ENCODE measurements around the gene STMN3. TPM values are rescaled to one million over a fixed set of nuclear protein-coding genes. Genes with fewer than 3 reads are reported as not detected.
A peak's percentile ranks its signal among the peaks of the same experiment; 100 is the strongest.

Gene STMN3
- 14.7 TPM for total RNA-seq

DNA sequence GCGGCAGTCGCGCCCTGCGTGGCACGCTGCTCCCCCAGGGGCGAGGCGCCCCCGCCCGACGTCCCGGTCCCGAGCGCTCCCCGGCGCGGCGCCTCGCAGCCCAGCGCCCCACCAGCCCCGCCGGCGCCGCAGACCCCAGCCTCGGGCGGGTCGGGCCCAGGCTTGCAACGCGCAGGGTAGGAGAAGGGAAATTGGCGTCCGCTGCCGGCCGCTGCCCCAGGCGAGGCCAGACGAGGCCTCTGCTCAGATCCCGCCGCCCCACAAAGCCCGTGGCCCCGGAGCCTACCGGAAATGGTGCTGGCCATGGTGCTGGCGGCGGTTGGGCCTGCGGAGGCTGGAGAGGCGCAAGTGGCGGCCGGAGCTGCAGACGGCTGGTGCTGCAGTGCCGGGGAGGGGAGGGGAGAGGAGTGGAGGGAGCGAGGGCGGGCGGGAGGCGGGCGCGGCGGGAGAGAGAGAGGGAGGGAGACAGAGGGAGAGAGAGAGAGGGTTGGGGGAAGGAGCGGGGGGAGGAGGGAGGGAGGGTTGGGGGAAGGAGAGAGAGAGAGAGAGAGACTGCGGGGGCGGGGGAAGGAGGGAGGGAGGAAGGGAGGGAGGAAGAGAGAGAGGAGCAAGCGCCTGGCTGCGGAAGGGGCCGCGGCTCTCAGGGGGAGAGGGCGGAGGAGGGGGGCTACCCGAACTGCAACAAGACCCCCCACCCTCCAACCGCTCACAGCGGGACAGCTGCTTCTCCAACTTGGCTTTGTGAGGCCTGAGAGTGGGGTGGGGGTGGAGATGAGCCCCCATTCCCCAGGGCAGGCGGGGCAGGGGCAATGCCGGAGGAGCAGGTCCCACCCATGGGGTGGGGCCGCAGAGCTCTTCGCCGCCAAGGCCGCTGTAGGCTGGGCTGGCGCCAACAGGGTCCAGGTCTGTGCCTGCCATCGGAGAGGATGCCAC, at the start of gene STMN3:
STMN3 (minus strand) TSS at position 384 of the 933 bp plus-strand sequence; CDS start at position 305, 79 bp downstream.
- H3K4me3 ChIP-seq = peak within 1 kb of the TSS; percentile 52 to 81
- intact Hi-C loops (cut with DNase I) = no loop called here
- H3K36me3 ChIP-seq = no peaks in the 10 kb centered on the region
- DNase-seq (ENCODE audit: extremely low spot score in 2 of 2) = no peak
- peaks cover 37% of the 10 kb centered on the region for H3K4me1 ChIP-seq
- TF ChIP-seq, protein P1, sequence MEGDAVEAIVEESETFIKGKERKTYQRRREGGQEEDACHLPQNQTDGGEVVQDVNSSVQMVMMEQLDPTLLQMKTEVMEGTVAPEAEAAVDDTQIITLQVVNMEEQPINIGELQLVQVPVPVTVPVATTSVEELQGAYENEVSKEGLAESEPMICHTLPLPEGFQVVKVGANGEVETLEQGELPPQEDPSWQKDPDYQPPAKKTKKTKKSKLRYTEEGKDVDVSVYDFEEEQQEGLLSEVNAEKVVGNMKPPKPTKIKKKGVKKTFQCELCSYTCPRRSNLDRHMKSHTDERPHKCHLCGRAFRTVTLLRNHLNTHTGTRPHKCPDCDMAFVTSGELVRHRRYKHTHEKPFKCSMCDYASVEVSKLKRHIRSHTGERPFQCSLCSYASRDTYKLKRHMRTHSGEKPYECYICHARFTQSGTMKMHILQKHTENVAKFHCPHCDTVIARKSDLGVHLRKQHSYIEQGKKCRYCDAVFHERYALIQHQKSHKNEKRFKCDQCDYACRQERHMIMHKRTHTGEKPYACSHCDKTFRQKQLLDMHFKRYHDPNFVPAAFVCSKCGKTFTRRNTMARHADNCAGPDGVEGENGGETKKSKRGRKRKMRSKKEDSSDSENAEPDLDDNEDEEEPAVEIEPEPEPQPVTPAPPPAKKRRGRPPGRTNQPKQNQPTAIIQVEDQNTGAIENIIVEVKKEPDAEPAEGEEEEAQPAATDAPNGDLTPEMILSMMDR (IDR thresholded peaks at IDR 0.05) = no peak
- TF ChIP-seq POLR2AphosphoS5 (IDR thresholded peaks at IDR 0.05; ENCODE audit: insufficient read depth in 1 of 2, low read depth in 1 of 2) (peak in 1 of 2 donors; percentile 62), POLR2A (IDR thresholded peaks at IDR 0.05) (peak in 1 of 2 donors; percentile 12)
- no peaks in the 10 kb centered on the region for H3K27me3 ChIP-seq
- H3K9me3 ChIP-seq = no peaks in the 10 kb centered on the region
- peak within 1 kb of the TSS; percentile 74 for H3K27ac ChIP-seq

DNA sequence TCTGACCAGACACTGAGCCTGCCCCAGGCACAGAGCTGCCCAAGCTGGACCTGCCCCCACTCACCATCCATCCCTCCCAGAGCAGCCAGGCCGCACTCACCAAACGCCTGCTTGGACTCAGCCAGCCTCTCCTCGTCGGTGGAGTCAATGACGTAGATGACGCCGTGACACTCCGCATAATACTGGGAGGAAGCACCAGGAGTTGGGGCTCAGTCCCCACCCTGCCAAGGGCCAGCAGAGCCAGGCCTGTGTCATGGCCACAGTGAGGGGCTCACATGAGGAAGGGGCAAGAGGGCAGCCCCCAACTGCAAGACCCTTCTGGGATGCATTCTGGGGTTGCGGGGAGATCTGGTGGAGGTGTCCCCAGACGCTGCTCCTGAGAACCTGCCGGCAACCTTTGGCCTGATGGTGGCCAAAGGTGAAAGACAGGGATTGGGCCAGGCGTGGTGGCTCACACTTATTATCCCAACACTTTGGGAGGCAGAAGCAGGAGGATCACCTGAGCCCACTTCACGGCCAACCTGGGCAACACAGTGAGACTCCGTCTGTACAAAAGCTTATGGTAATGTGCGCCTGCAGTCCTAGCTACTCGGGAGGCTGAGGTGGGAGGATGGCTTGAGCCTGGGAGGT, 48.9 kb upstream of the STMN3 start:
- Histone ChIP-seq H3K4me1 (peaks cover 37% of the 10 kb centered on the region), H3K27ac (no peak overlapping the region)
- no peak for TF ChIP-seq POLR2A (IDR thresholded peaks at IDR 0.05)
- TF ChIP-seq POLR2AphosphoS5 (IDR thresholded peaks at IDR 0.05; ENCODE audit: insufficient read depth in 1 of 2, low read depth in 1 of 2) = no peak
- TF ChIP-seq, protein P1 (IDR thresholded peaks at IDR 0.05) = no peak

DNA sequence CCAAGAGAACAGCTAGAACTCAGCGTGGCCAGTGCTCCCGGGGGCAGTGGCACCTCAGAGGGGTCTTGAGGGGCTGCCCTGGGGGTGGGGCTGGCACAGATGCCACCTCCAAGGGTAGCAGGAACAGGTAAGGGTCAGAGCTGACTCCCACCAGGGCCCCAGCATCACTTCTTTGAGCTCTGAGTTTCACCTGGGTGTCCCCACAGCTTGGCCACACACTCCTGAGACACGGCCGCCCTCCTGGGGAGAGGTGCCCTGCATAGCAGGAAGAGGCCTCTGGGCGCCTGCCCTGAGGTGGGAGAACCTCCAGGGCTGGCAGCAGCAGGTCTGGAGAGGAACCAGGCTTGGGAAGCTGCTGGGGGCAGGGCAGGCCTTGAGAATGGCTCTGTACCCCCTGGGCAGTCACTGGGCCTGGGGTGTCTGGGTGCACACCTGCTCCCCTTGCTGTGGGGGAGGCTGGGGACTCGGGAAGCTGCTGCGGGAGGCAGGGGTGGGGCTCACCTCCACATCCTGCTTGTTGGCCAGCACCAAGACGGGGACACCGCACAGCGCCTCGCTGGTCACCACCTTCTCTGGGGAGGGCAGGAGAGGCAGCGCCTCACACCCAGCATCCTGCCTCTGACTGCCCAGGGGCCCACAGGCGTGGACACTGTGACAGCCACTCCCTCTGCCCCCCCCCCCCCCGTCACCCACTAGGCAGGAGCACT, 48.3 kb upstream of the STMN3 start:
- Histone ChIP-seq H3K36me3 (peaks cover 0 to 21% of the 10 kb centered on the region in 2 donors), H3K27ac (no peak overlapping the region), H3K27me3 (no peaks in the 10 kb centered on the region), H3K4me1 (peaks cover 37% of the 10 kb centered on the region), H3K4me3 (no peak overlapping the region), H3K9me3 (no peaks in the 10 kb centered on the region)
- TF ChIP-seq POLR2A (IDR thresholded peaks at IDR 0.05) = no peak
- no peak for TF ChIP-seq POLR2AphosphoS5 (IDR thresholded peaks at IDR 0.05; ENCODE audit: insufficient read depth in 1 of 2, low read depth in 1 of 2)
- TF ChIP-seq, protein P1 (IDR thresholded peaks at IDR 0.05) = no peak
- no peak for DNase-seq (ENCODE audit: extremely low spot score in 2 of 2)
- intact Hi-C loops (cut with DNase I) = no loop called here

More for the DNA sequence above, 48.9 kb upstream of the STMN3 start:
- intact Hi-C loops (cut with DNase I) = no loop called here
- H3K9me3 ChIP-seq = no peaks in the 10 kb centered on the region
- H3K4me3 ChIP-seq = no peak overlapping the region
- H3K36me3 ChIP-seq = peaks cover 0 to 21% of the 10 kb centered on the region in 2 donors
- no peak for DNase-seq (ENCODE audit: extremely low spot score in 2 of 2)
- no peaks in the 10 kb centered on the region for H3K27me3 ChIP-seq

DNA sequence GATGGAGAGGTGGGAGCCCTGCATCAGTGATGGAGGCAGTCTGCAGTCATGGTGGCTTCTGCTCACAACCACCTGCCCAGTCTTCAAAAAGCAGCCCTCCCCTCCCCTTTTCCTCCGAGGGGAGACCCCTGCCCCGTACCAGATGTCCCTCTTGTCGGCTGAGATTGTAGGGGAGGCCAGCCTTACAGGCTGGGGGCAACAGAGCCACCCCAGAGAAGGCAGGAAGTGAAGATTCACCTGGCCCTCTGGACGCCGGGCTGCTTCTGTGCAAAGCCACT, 47.8 kb upstream of the STMN3 start:
- Histone ChIP-seq H3K27me3 (no peaks in the 10 kb centered on the region), H3K9me3 (no peaks in the 10 kb centered on the region), H3K4me3 (no peak overlapping the region), H3K36me3 (peaks cover 0 to 16% of the 10 kb centered on the region in 2 donors), H3K4me1 (peaks cover 37% of the 10 kb centered on the region), H3K27ac (no peak overlapping the region)
- no peak for TF ChIP-seq POLR2AphosphoS5 (IDR thresholded peaks at IDR 0.05; ENCODE audit: insufficient read depth in 1 of 2, low read depth in 1 of 2)
- TF ChIP-seq POLR2A (IDR thresholded peaks at IDR 0.05) = no peak
- TF ChIP-seq, protein P1 (IDR thresholded peaks at IDR 0.05) = no peak
- intact Hi-C loops (cut with DNase I) = no loop called here
- DNase-seq (ENCODE audit: extremely low spot score in 2 of 2) = no peak

All from vagina (tissue), 2 donors.